GM21360 (cell line): Measurements from ENCODE around the gene MAP6.
"Not testable (repeated sequence)": the region's sequence is repeated elsewhere in the genome, so short reads cannot be mapped to it uniquely, and the experiment has no call there.

Source experiments
- ATAC-seq: cut with Tn5 transposase; IDR thresholded peaks from one replicate; pipeline ENCODE4 v1.9.1; 2021; ENCODE audit warnings: mild to moderate bottlenecking, moderate library complexity; ENCODE audit not compliant: unreplicated experiment

MAP6 gene

GRCh38 chr11:75593286-75593915 lies 75.4 kb downstream of the MAP6 start:
- ATAC-seq = no peak

- no peak for ATAC-seq
These were observed 76.1 kb downstream of the MAP6 start for GRCh38 chr11:75592715-75593114.

- ATAC-seq = no peak
These were observed 76.9 kb downstream of the MAP6 start for GRCh38 chr11:75591966-75592365.

GRCh38 chr11:75591371-75591770 lies 77.5 kb downstream of the MAP6 start:
- ATAC-seq = no peak

- ATAC-seq = no peak
These were observed 78.9 kb downstream of the MAP6 start for GRCh38 chr11:75589933-75590332.

GRCh38 chr11:75589051-75589450 lies 79.8 kb downstream of the MAP6 start:
- no peak for ATAC-seq

GRCh38 chr11:75588051-75588481 lies 80.8 kb downstream of the MAP6 start:
- ATAC-seq = no peak

- no peak for ATAC-seq
These were observed 82.4 kb downstream of the MAP6 start for GRCh38 chr11:75586395-75586794.

GRCh38 chr11:75585293-75585670 lies 83.6 kb downstream of the MAP6 start:
- ATAC-seq = no peak

GRCh38 chr11:75584659-75585292 lies 84.1 kb downstream of the MAP6 start:
- not testable (repeated sequence) for ATAC-seq

GRCh38 chr11:75583718-75584658 lies 84.8 kb downstream of the MAP6 start:
- ATAC-seq = no peak

GRCh38 chr11:75582895-75583717 lies 85.7 kb downstream of the MAP6 start:
- peak; percentile 83 for ATAC-seq

GRCh38 chr11:75582506-75582894 lies 86.3 kb downstream of the MAP6 start:
- ATAC-seq = no peak

- no peak for ATAC-seq
These were observed 89.0 kb downstream of the MAP6 start for GRCh38 chr11:75579841-75580240.

- ATAC-seq = no peak
These were observed 89.9 kb downstream of the MAP6 start for GRCh38 chr11:75578977-75579376.

GRCh38 chr11:75577207-75577606 lies 91.6 kb downstream of the MAP6 start:
- no peak for ATAC-seq

- ATAC-seq = no peak
These were observed 92.3 kb downstream of the MAP6 start for GRCh38 chr11:75576499-75576918.

GRCh38 chr11:75576017-75576416 lies 92.8 kb downstream of the MAP6 start:
- ATAC-seq = no peak

- no peak for ATAC-seq
These were observed 93.9 kb downstream of the MAP6 start for GRCh38 chr11:75574698-75575602.

GRCh38 chr11:75572744-75573143 lies 96.1 kb downstream of the MAP6 start:
- ATAC-seq = no peak
